Measurements from ENCODE around the gene SCYGR5. TPM values are rescaled to one million over a fixed set of nuclear protein-coding genes. Genes with fewer than 3 reads are reported as not detected.

The SCYGR5 gene
- total RNA-seq, 1 donor from 2014 or later, result not detected

DNA sequence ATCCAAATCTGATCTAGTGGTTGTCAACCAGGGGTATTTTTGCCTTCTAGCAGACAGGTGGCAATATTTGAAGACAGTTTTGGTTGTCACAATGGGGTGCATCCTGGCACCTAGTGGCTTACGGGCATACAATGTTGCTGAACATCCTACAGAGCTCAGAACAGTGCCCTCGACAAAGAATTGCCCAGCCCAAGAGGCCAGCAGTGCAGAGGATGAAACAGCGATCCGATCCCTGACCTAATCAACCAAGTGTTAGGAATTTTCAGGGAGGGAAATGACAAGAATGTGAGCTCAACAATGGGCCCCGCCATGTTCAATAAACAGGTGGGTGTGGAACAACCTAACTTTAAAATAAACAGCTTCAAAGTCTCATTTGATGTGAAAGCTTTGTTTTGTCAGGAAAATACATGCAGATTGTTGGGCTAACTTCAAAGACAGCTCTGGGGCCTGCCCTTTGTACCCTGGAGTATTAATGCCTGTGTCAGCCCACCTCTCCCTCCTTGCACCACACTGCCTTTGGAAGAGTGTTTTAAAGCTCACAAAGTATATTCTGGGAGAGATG lies 22.5 kb upstream of the SCYGR5 start:
- DNase-seq, result no peak
- Histone ChIP-seq H3K4me3 (no peak overlapping the region), H3K9me3 (no peaks in the 10 kb centered on the region), H3K36me3 (no peaks in the 10 kb centered on the region), H3K27ac (no peak overlapping the region), H3K27me3 (no peaks in the 10 kb centered on the region), H3K4me1 (no peaks in the 10 kb centered on the region)
- intact Hi-C loops (cut with DNase I), result no loop called here
- TF ChIP-seq, protein P1, sequence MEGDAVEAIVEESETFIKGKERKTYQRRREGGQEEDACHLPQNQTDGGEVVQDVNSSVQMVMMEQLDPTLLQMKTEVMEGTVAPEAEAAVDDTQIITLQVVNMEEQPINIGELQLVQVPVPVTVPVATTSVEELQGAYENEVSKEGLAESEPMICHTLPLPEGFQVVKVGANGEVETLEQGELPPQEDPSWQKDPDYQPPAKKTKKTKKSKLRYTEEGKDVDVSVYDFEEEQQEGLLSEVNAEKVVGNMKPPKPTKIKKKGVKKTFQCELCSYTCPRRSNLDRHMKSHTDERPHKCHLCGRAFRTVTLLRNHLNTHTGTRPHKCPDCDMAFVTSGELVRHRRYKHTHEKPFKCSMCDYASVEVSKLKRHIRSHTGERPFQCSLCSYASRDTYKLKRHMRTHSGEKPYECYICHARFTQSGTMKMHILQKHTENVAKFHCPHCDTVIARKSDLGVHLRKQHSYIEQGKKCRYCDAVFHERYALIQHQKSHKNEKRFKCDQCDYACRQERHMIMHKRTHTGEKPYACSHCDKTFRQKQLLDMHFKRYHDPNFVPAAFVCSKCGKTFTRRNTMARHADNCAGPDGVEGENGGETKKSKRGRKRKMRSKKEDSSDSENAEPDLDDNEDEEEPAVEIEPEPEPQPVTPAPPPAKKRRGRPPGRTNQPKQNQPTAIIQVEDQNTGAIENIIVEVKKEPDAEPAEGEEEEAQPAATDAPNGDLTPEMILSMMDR (IDR thresholded peaks at IDR 0.05), result no peak
- no peak for ATAC-seq

DNA sequence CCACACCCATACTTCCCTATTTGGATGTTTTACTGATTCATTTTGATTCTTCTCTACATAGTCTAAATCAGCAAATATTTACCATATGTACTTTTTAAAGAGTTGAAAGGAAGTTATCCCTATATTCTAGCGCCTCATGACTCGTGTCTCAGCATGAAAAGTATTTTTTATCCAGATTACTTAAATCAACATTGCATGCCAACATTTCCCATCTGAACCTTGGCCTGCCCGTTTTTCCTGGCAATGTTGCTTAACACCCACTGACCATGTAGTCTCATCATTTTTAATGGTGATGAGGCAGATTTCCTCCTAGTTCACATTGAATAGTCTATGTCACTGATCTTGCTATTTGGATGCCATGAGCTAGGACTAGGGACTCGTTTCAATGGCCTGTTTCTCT lies 13.2 kb upstream of the SCYGR5 start:
- Histone ChIP-seq H3K27me3 (no peaks in the 10 kb centered on the region), H3K4me3 (no peak overlapping the region), H3K9me3 (no peaks in the 10 kb centered on the region), H3K36me3 (no peaks in the 10 kb centered on the region), H3K27ac (no peak overlapping the region), H3K4me1 (no peaks in the 10 kb centered on the region)
- DNase-seq (no peak), ATAC-seq (no peak)
- TF ChIP-seq, protein P1 (IDR thresholded peaks at IDR 0.05), result no peak
- intact Hi-C loops (cut with DNase I), result no loop called here

DNA sequence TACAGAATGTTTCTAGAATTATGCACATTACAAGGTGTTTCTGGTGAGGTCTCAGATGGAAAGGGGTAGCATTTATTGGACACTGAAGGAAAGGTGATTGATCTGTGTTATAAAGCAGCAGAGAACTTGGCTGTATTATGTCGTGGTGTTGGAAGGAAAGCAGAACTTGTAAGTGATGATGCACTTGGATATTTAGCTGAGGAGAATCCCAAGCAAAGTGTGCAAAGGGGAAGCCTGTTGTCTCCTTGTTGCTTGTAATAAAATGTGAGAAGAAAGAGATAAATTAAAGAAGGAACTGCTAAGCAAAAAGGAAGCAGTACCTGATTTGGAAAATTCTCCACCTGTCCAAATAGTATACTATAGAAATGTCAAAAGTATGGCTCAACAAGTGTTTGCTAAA lies 12.2 kb upstream of the SCYGR5 start:
- ATAC-seq, result no peak
- intact Hi-C loops (cut with DNase I), result no loop called here
- DNase-seq, result no peak

DNA sequence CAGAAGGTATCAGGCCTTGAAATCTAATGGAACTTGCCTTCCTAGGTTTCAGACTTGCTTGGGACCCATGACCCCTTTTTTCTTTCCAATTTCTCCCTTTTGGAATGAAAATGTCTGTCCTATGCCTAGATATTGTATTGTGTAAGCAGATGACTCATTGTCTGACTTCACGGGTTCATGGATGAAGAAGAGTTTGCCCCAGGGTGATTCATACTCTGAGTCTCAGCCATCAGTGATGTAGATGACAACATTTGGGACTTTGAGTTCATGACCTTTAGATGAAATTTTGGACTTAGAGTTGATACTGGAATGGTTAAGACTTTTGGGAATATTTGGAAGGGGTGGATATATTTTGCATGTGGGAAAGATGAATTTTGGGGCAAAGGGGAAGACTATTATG lies 11.2 kb upstream of the SCYGR5 start:
- ATAC-seq, result peak; percentile 66

More for the DNA sequence above, 12.2 kb upstream of the SCYGR5 start:
- H3K4me1 ChIP-seq, result no peaks in the 10 kb centered on the region
- no peaks in the 10 kb centered on the region for H3K36me3 ChIP-seq
- no peaks in the 10 kb centered on the region for H3K27me3 ChIP-seq
- TF ChIP-seq, protein P1 (IDR thresholded peaks at IDR 0.05), result no peak
- no peak overlapping the region for H3K27ac ChIP-seq
- H3K4me3 ChIP-seq, result no peak overlapping the region
- H3K9me3 ChIP-seq, result no peaks in the 10 kb centered on the region

DNA sequence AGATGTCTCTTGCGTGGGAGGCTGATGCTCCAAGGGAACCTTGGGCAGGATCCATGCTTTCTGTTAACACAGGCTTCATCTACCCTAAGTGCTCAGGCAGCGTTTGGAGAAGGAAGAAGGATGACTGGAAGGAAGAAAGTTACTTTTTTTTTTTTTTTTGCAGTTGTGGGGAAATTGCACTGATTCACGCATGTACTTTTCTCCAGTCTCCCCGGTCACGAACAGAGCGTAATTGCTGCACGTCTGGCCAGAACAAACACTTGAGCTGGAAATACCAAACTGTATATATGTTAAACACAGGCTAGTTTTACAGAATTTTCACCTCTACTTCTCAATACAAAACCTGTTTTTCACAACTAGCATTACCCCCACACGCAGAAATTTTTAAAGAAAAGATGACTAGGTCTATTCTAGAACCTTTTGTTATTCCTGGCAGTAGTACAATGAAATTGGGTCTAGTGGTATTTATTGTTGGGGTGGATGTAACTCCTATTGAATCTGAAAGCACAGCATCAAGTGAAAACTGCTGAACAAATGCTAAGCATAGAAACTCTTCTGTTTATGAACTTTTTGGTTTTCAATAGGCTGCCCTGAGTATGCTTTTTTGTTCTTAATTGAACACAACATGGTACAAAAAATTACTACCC lies 9.3 kb upstream of the SCYGR5 start:
- no peaks in the 10 kb centered on the region for H3K36me3 ChIP-seq
- intact Hi-C loops (cut with DNase I), result loop anchor here (5.0 kb wide), 1 partner anchor 110 kb away; no protein-coding TSS in a partner anchor
- no peak for ATAC-seq
- H3K4me1 ChIP-seq, result no peaks in the 10 kb centered on the region
- TF ChIP-seq, protein P1 (IDR thresholded peaks at IDR 0.05), result no peak
- no peaks in the 10 kb centered on the region for H3K27me3 ChIP-seq
- no peak overlapping the region for H3K27ac ChIP-seq
- H3K4me3 ChIP-seq, result no peak overlapping the region
- no peaks in the 10 kb centered on the region for H3K9me3 ChIP-seq
- DNase-seq, result no peak

More for the DNA sequence above, 11.2 kb upstream of the SCYGR5 start:
- H3K36me3 ChIP-seq, result no peaks in the 10 kb centered on the region
- H3K27ac ChIP-seq, result no peak overlapping the region
- H3K4me1 ChIP-seq, result no peaks in the 10 kb centered on the region
- no peak overlapping the region for H3K4me3 ChIP-seq
- H3K9me3 ChIP-seq, result no peaks in the 10 kb centered on the region
- no peak for DNase-seq
- TF ChIP-seq, protein P1 (IDR thresholded peaks at IDR 0.05), result no peak
- intact Hi-C loops (cut with DNase I), result loop anchor here (5.0 kb wide), 1 partner anchor 112 kb away; no protein-coding TSS in a partner anchor
- H3K27me3 ChIP-seq, result no peaks in the 10 kb centered on the region
